Measurements from ENCODE around the gene ANOS1. TPM values are rescaled to one million over a fixed set of nuclear protein-coding genes. Genes with fewer than 3 reads are reported as not detected.

ANOS1 gene
- total RNA-seq, 1 experiment from 2014 or later, result 24.8 TPM

- H3K4me1 Mint-ChIP-seq, result peaks cover 4% of the 10 kb centered on the region
- no peak overlapping the region for H3K4me3 Mint-ChIP-seq
- CTCF ChIA-PET, result no interaction called here
- H3K9me3 Mint-ChIP-seq, result no peaks in the 10 kb centered on the region
- no peak for TF ChIP-seq ZNF532 (CRISPR knock-in tag; IDR thresholded peaks at IDR 0.05; ENCODE audit: borderline replicate concordance)
- TF ChIP-seq MYBL2 (CRISPR knock-in tag; IDR thresholded peaks at IDR 0.05), result no peak
- TF ChIP-seq ETV6 (CRISPR knock-in tag; IDR thresholded peaks at IDR 0.05), result no peak
- no peak for TF ChIP-seq FOXJ3 (CRISPR knock-in tag; IDR thresholded peaks at IDR 0.05; ENCODE audit: borderline replicate concordance)
- TF ChIP-seq NFE2L1 (CRISPR knock-in tag; IDR thresholded peaks at IDR 0.05), result no peak
- POLR2A ChIA-PET, result no interaction called here
- DNase-seq (ENCODE audit: low spot score) (no peak), ATAC-seq (peak; percentile 72)
- H3K27me3 Mint-ChIP-seq (ENCODE audit: low read depth), result no peaks in the 10 kb centered on the region; the same call in 1 of the 2 replicates
- no peak overlapping the region for H3K27ac Mint-ChIP-seq
- H3K36me3 Mint-ChIP-seq, result no peaks in the 10 kb centered on the region
Measured at GRCh38 chrX:8748855-8749254, 16.9 kb upstream of the ANOS1 start.

GRCh38 chrX:8743126-8743732 lies 11.3 kb upstream of the ANOS1 start:
- TF ChIP-seq, protein P1, sequence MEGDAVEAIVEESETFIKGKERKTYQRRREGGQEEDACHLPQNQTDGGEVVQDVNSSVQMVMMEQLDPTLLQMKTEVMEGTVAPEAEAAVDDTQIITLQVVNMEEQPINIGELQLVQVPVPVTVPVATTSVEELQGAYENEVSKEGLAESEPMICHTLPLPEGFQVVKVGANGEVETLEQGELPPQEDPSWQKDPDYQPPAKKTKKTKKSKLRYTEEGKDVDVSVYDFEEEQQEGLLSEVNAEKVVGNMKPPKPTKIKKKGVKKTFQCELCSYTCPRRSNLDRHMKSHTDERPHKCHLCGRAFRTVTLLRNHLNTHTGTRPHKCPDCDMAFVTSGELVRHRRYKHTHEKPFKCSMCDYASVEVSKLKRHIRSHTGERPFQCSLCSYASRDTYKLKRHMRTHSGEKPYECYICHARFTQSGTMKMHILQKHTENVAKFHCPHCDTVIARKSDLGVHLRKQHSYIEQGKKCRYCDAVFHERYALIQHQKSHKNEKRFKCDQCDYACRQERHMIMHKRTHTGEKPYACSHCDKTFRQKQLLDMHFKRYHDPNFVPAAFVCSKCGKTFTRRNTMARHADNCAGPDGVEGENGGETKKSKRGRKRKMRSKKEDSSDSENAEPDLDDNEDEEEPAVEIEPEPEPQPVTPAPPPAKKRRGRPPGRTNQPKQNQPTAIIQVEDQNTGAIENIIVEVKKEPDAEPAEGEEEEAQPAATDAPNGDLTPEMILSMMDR (IDR thresholded peaks at IDR 0.05), result peak; percentile 59
- TF ChIP-seq RELA (CRISPR knock-in tag; IDR thresholded peaks at IDR 0.05; ENCODE audit: borderline replicate concordance), result no peak
- DNase-seq (ENCODE audit: low spot score) (peak; percentile 68), ATAC-seq (peak; percentile 46)
- ChIA-PET CTCF (interaction anchor here (0.6 to 1.5 kb wide), 7 partner anchors 10 to 506 kb away, joined by 3 to 6 read pairs (median 4); no protein-coding TSS in a partner anchor), POLR2A (no interaction called here)
- peaks cover 7% of the 10 kb centered on the region; the same call in 1 of the 2 replicates for H3K4me1 Mint-ChIP-seq
- H3K27ac Mint-ChIP-seq, result no peak overlapping the region
- no peak overlapping the region for H3K4me3 Mint-ChIP-seq
- H3K27me3 Mint-ChIP-seq (ENCODE audit: low read depth), result no peaks in the 10 kb centered on the region; the same call in 1 of the 2 replicates
- H3K9me3 Mint-ChIP-seq, result no peaks in the 10 kb centered on the region
- no peaks in the 10 kb centered on the region for H3K36me3 Mint-ChIP-seq

- no peak for ATAC-seq
- H3K4me1 Mint-ChIP-seq, result peaks cover 13% of the 10 kb centered on the region
- no peak overlapping the region for H3K27ac Mint-ChIP-seq
- no peaks in the 10 kb centered on the region for H3K36me3 Mint-ChIP-seq
- CTCF ChIA-PET, result interaction anchor here (0.5 to 0.8 kb wide), 4 partner anchors 9 to 335 kb away, joined by 3 to 4 read pairs (median 3); no protein-coding TSS in a partner anchor
- no peak overlapping the region for H3K4me3 Mint-ChIP-seq
- no peak for DNase-seq (ENCODE audit: low spot score)
- POLR2A ChIA-PET, result no interaction called here
- no peaks in the 10 kb centered on the region; the same call in 1 of the 2 replicates for H3K27me3 Mint-ChIP-seq (ENCODE audit: low read depth)
- no peaks in the 10 kb centered on the region for H3K9me3 Mint-ChIP-seq
- TF ChIP-seq SMAD3 (CRISPR knock-in tag; IDR thresholded peaks at IDR 0.05; ENCODE audit: borderline replicate concordance) (no peak), ZNF219 (CRISPR knock-in tag; IDR thresholded peaks at IDR 0.05; ENCODE audit: borderline replicate concordance) (no peak), ZNF416 (CRISPR knock-in tag; IDR thresholded peaks at IDR 0.05) (no peak), ZNF396 (CRISPR knock-in tag; IDR thresholded peaks at IDR 0.05; ENCODE audit: borderline replicate concordance) (no peak), JAZF1 (CRISPR knock-in tag; IDR thresholded peaks at IDR 0.05) (no peak), CREB1 (CRISPR knock-in tag; IDR thresholded peaks at IDR 0.05) (no peak), GABPB1 (CRISPR knock-in tag; IDR thresholded peaks at IDR 0.05) (no peak), ETV6 (CRISPR knock-in tag; IDR thresholded peaks at IDR 0.05) (no peak), MXD4 (CRISPR knock-in tag; IDR thresholded peaks at IDR 0.05; ENCODE audit: borderline replicate concordance) (no peak), FOXJ3 (CRISPR knock-in tag; IDR thresholded peaks at IDR 0.05; ENCODE audit: borderline replicate concordance) (no peak), GTF2I (CRISPR knock-in tag; conservative IDR thresholded peaks at IDR 0.05) (no peak)
- TF ChIP-seq, protein P2, sequence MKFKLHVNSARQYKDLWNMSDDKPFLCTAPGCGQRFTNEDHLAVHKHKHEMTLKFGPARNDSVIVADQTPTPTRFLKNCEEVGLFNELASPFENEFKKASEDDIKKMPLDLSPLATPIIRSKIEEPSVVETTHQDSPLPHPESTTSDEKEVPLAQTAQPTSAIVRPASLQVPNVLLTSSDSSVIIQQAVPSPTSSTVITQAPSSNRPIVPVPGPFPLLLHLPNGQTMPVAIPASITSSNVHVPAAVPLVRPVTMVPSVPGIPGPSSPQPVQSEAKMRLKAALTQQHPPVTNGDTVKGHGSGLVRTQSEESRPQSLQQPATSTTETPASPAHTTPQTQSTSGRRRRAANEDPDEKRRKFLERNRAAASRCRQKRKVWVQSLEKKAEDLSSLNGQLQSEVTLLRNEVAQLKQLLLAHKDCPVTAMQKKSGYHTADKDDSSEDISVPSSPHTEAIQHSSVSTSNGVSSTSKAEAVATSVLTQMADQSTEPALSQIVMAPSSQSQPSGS (CRISPR knock-in tag; IDR thresholded peaks at IDR 0.05; ENCODE audit: borderline replicate concordance, low read depth), result no peak
- TF ChIP-seq, protein P3, sequence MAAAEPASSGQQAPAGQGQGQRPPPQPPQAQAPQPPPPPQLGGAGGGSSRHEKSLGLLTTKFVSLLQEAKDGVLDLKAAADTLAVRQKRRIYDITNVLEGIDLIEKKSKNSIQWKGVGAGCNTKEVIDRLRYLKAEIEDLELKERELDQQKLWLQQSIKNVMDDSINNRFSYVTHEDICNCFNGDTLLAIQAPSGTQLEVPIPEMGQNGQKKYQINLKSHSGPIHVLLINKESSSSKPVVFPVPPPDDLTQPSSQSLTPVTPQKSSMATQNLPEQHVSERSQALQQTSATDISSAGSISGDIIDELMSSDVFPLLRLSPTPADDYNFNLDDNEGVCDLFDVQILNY (CRISPR knock-in tag; IDR thresholded peaks at IDR 0.05), result no peak
- TF ChIP-seq, protein P4, sequence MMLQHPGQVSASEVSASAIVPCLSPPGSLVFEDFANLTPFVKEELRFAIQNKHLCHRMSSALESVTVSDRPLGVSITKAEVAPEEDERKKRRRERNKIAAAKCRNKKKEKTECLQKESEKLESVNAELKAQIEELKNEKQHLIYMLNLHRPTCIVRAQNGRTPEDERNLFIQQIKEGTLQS (CRISPR knock-in tag; conservative IDR thresholded peaks at IDR 0.05), result no peak
- TF ChIP-seq, protein P5, sequence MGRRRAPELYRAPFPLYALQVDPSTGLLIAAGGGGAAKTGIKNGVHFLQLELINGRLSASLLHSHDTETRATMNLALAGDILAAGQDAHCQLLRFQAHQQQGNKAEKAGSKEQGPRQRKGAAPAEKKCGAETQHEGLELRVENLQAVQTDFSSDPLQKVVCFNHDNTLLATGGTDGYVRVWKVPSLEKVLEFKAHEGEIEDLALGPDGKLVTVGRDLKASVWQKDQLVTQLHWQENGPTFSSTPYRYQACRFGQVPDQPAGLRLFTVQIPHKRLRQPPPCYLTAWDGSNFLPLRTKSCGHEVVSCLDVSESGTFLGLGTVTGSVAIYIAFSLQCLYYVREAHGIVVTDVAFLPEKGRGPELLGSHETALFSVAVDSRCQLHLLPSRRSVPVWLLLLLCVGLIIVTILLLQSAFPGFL (CRISPR knock-in tag; IDR thresholded peaks at IDR 0.05; ENCODE audit: borderline replicate concordance), result no peak
Measured at GRCh38 chrX:8741981-8742380, 10.0 kb upstream of the ANOS1 start.
